B cell (primary cell): ENCODE data around the gene SYCP2. TPM values are rescaled to one million over a fixed set of nuclear protein-coding genes. Genes with fewer than 3 reads are reported as not detected.

Source experiments
- ATAC-seq: fragments of 200-7000 bp; cut with Tn5 transposase; one replicate; pipeline ENCODE4 v1.10.0; 2021; ENCODE audit warnings: low read depth, mild to moderate bottlenecking, moderate number of reproducible peaks, moderate library complexity
- CTCF ChIA-PET: fragments of 350-600 bp; sonication (Branson Sonifier 250); formaldehyde crosslinking; loops from one replicate; lab custom pipeline; 2021; ENCODE audit warnings: antibody characterized with exemption, inconsistent platforms; lab: Charles Lee
- POLR2A ChIA-PET: fragments of 350-600 bp; sonication (Branson Sonifier 250); formaldehyde crosslinking; loops from one replicate; lab custom pipeline; 2021; ENCODE audit warnings: antibody characterized with exemption; lab: Charles Lee
- DNase-seq: peaks from one replicate; pipeline ENCODE4 v3.0.0; 2013
- H2AFZ ChIP-seq: 2 replicates; pipeline ENCODE4 v1.6.1; 2012; ENCODE audit warnings: mild to moderate bottlenecking, low read depth, low read length; ENCODE audit not compliant: insufficient read depth, poor library complexity, severe bottlenecking
- H3K27ac ChIP-seq, 2 donors: 1 replicate in 1 of 2; 2 replicates in 1 of 2; pipeline ENCODE4 v1.5.1; 2012 to 2013; ENCODE audit warnings: low read length in 2 of 2, mild to moderate bottlenecking in 2 of 2, moderate library complexity in 1 of 2
- H3K27me3 ChIP-seq, 4 experiments: fragments of 200-600 bp in 1 of 4; sonication (generic) in 1 of 4; replicated peaks in 1 of 4; 1 replicate in 2 of 4; 2 replicates in 2 of 4; pipeline versions ENCODE4 v1.6.1 to v1.7.0; 2013 to 2016; ENCODE audit warnings: low read length in 3 of 4, mild to moderate bottlenecking in 2 of 4, mixed read lengths in 1 of 4, moderate library complexity in 1 of 4; ENCODE audit not compliant: insufficient read depth in 4 of 4, control insufficient read depth in 3 of 4; ENCODE audit errors: control extremely low read depth in 1 of 4
- H3K36me3 ChIP-seq, 2 experiments: replicated peaks in 1 of 2; 1 replicate in 1 of 2; 2 replicates in 1 of 2; pipeline versions ENCODE4 v1.6.1 to v1.7.1; 2013; ENCODE audit warnings: low read length in 1 of 2; ENCODE audit not compliant: insufficient read depth in 2 of 2, control insufficient read depth in 1 of 2; ENCODE audit errors: control extremely low read depth in 1 of 2, extremely low read depth in 1 of 2
- H3K4me1 ChIP-seq, 2 donors: fragments of 200-600 bp in 1 of 2; sonication (generic) in 1 of 2; 1 replicate in 1 of 2; 2 replicates in 1 of 2; pipeline versions ENCODE4 v1.5.1 to v1.6.1; 2013 to 2017; ENCODE audit warnings: low read length in 2 of 2; ENCODE audit not compliant: control insufficient read depth in 2 of 2, insufficient read depth in 2 of 2
- H3K4me2 ChIP-seq: replicated peaks from 2 replicates; pipeline ENCODE3; 2012; ENCODE audit warnings: mild to moderate bottlenecking, low read depth, low read length; ENCODE audit not compliant: poor library complexity, severe bottlenecking
- H3K4me3 ChIP-seq, 5 experiments: fragments of 200-600 bp in 1 of 5; sonication (generic) in 1 of 5; 1 replicate in 3 of 5; 2 replicates in 2 of 5; pipeline versions ENCODE4 v1.5.1 to v1.7.0; 2011 to 2016; ENCODE audit warnings: low read length in 4 of 5, mild to moderate bottlenecking in 4 of 5, low read depth in 2 of 5, control low read depth in 1 of 5, moderate library complexity in 1 of 5; ENCODE audit not compliant: insufficient read depth in 1 of 5; ENCODE audit errors: control extremely low read depth in 1 of 5, extremely low read depth in 1 of 5
- H3K79me2 ChIP-seq: fragments of 200-600 bp; sonication (generic); one replicate; pipeline ENCODE4 v1.6.0; 2016; ENCODE audit warnings: low read length; ENCODE audit not compliant: control insufficient read depth, insufficient read depth
- H3K9ac ChIP-seq: fragments of 200-600 bp; sonication (generic); 2 replicates; pipeline ENCODE4 v1.6.1; 2017; ENCODE audit warnings: mild to moderate bottlenecking, low read length, moderate library complexity
- H3K9me3 ChIP-seq, 3 donors: one replicate each; pipeline versions ENCODE4 v1.6.1 to v1.7.1; 2013; ENCODE audit warnings: low read length in 2 of 3; ENCODE audit not compliant: control insufficient read depth in 2 of 3, insufficient read depth in 1 of 3; ENCODE audit errors: control extremely low read depth in 1 of 3
- H4K20me1 ChIP-seq: 2 replicates; pipeline ENCODE4 v1.6.0; 2012; ENCODE audit warnings: mild to moderate bottlenecking, low read length; ENCODE audit not compliant: insufficient read depth, control insufficient read depth, poor library complexity, severe bottlenecking
- H3K27ac Mint-ChIP-seq: one replicate; pipeline ENCODE4 v1.8.0; 2021; ENCODE audit warnings: mixed read lengths
- H3K27me3 Mint-ChIP-seq: one replicate; pipeline ENCODE4 v1.8.0; 2021; ENCODE audit warnings: mixed read lengths
- H3K4me1 Mint-ChIP-seq: one replicate; pipeline ENCODE4 v1.8.0; 2021; ENCODE audit warnings: mixed read lengths
- H3K4me3 Mint-ChIP-seq: one replicate; pipeline ENCODE4 v1.8.0; 2021; ENCODE audit warnings: mixed read lengths
- H3K9me3 Mint-ChIP-seq: one replicate; pipeline ENCODE4 v1.8.0; 2022; ENCODE audit warnings: mixed read lengths; ENCODE audit not compliant: insufficient read depth
- CTCF ChIP-seq: fragments of 200-600 bp; IDR thresholded peaks from one replicate; pipeline ENCODE4 v1.8.0; 2022; ENCODE audit warnings: antibody characterized with exemption, mild to moderate bottlenecking
- EZH2 ChIP-seq: IDR thresholded peaks from 2 replicates; pipeline ENCODE4 v1.6.1; 2012; ENCODE audit warnings: borderline replicate concordance, low read depth, mild to moderate bottlenecking, moderate library complexity, low read length; ENCODE audit not compliant: insufficient read depth, poor library complexity, severe bottlenecking
- WGBS: methylation state at CpG from one replicate; pipeline ENCODE4 v1.1.5; 2013; ENCODE audit warnings: missing lambda C conversion rate; ENCODE audit not compliant: insufficient coverage; 5-methylcytosine and 5-hydroxymethylcytosine counted together
- intact Hi-C: fragments of 100-400 bp; cut with micrococcal nuclease; formaldehyde crosslinking; loops from one replicate; pipeline ENCODE4 v1.10.0; 2022
- polyA plus RNA-seq: library from polyadenylated mRNA; depleted of rRNA; stranded (reverse); fragments of >200 nt; gene quantifications from 2 replicates; pipeline ENCODE4 v1.2.3, GENCODE V29; 2012
- total RNA-seq, 2 donors: library from RNA; stranded (reverse); fragments of 120-200 nt in 1 of 2; gene quantifications; 1 replicate in 1 of 2; 2 replicates in 1 of 2; pipeline versions ENCODE4 v1.2.3 to v1.2.4, GENCODE V29; 2013 to 2022

SYCP2 gene
- total and polyA plus RNA-seq, 2 donors (not counting 1 experiment from before 2014, with no cell fraction given) = 0.98 to 4.5 TPM

- no peaks in the 10 kb centered on the region for H3K9me3 Mint-ChIP-seq
- under 1% methylated on average over 24 of the region's 24 CpGs for WGBS
- peaks cover 2 to 23% of the 10 kb centered on the region in 2 experiments for H3K36me3 ChIP-seq
- peak overlapping the region; percentile 78 for H3K4me2 ChIP-seq
- H3K27ac ChIP-seq = peak overlapping the region; percentile 47 to 87
- DNase-seq = no peak
- H3K9me3 ChIP-seq = peaks cover 0 to 10% (median 0%) of the 10 kb centered on the region in 3 donors
- H3K9ac ChIP-seq = peak overlapping the region; percentile 81
- H3K27me3 Mint-ChIP-seq = no peaks in the 10 kb centered on the region
- H2AFZ ChIP-seq = peak overlapping the region; percentile 93
- no peaks in the 10 kb centered on the region for H3K27me3 ChIP-seq
- H3K4me1 Mint-ChIP-seq = peaks cover 37% of the 10 kb centered on the region
- ChIA-PET POLR2A (no interaction called here), CTCF (interaction anchor here (1.3 to 4.3 kb wide), 3 partner anchors 10 to 16 kb away, joined by 4 to 45 read pairs (median 7); no protein-coding TSS in a partner anchor)
- peak overlapping the region; percentile 79 for H3K27ac Mint-ChIP-seq
- H3K4me3 Mint-ChIP-seq = peak overlapping the region; percentile 97
- H3K4me3 ChIP-seq = peak overlapping the region; percentile 79 to 96 (median 84)
- intact Hi-C loops = loop anchor here (1.0 to 5.0 kb wide), 2 partner anchors 9 to 1288 kb away; partner anchors contain the start of gene STX16
- H3K4me1 ChIP-seq = peaks cover 20 to 21% of the 10 kb centered on the region in 2 donors
- no peaks in the 10 kb centered on the region for H4K20me1 ChIP-seq
- TF ChIP-seq CTCF (no peak), EZH2 (no peak)
- peak; percentile 14 for ATAC-seq
- H3K79me2 ChIP-seq = peaks cover 22% of the 10 kb centered on the region
These were observed 6.4 kb upstream of the SYCP2 start for GRCh38 chr20:59939879-59940128.

- H3K27me3 Mint-ChIP-seq = no peaks in the 10 kb centered on the region
- H3K9ac ChIP-seq = peak overlapping the region; percentile 81
- no peak for ATAC-seq
- H3K4me2 ChIP-seq = peak overlapping the region; percentile 78
- intact Hi-C loops = no loop called here
- peak overlapping the region in 4 of 5 experiments; percentile 79 to 96 (median 86) for H3K4me3 ChIP-seq
- peaks cover 20 to 23% of the 10 kb centered on the region in 2 donors for H3K4me1 ChIP-seq
- DNase-seq = peak; percentile 37
- 51% methylated on average over 104 of the region's 104 CpGs for WGBS
- peak overlapping the region; percentile 47 to 87 for H3K27ac ChIP-seq
- peak overlapping the region; percentile 97 for H3K4me3 Mint-ChIP-seq
- peak overlapping the region; percentile 93 for H2AFZ ChIP-seq
- CTCF ChIA-PET = interaction anchor here (1.3 to 4.3 kb wide), 2 partner anchors 10 to 12 kb away, joined by 4 to 45 read pairs; no protein-coding TSS in a partner anchor
- no peaks in the 10 kb centered on the region for H4K20me1 ChIP-seq
- H3K9me3 ChIP-seq = peaks cover 0 to 10% (median 0%) of the 10 kb centered on the region in 3 donors
- POLR2A ChIA-PET = no interaction called here
- H3K27ac Mint-ChIP-seq = peak overlapping the region; percentile 6
- peaks cover 0 to 17% of the 10 kb centered on the region in 2 experiments for H3K36me3 ChIP-seq
- no peaks in the 10 kb centered on the region for H3K27me3 ChIP-seq
- no peaks in the 10 kb centered on the region for H3K9me3 Mint-ChIP-seq
- no peak for TF ChIP-seq CTCF
- TF ChIP-seq EZH2 = no peak
- peaks cover 39% of the 10 kb centered on the region for H3K4me1 Mint-ChIP-seq
- peaks cover 22% of the 10 kb centered on the region for H3K79me2 ChIP-seq
These were observed 5.8 kb upstream of the SYCP2 start for GRCh38 chr20:59939052-59939878.
